ENCODE data around the gene DYRK1B.

- TF ChIP-seq CTCF (IDR thresholded peaks at IDR 0.05; ENCODE audit: low read depth, low read length) (no peak), POLR2A (IDR thresholded peaks at IDR 0.05; ENCODE audit: extremely low read depth, insufficient read length) (no peak), MAX (IDR thresholded peaks at IDR 0.05; ENCODE audit: low read depth, low read length) (no peak), MYC (IDR thresholded peaks at IDR 0.05; ENCODE audit: low read depth, low read length) (no peak)
Measured at GRCh38 chr19:39814595-39814994, 19.4 kb downstream of the DYRK1B start.

All from NB4 (cell line).